ENCODE measurements around the gene ZNF780A.
A peak's percentile ranks its signal among the peaks of the same experiment; 100 is the strongest.
"Not testable (repeated sequence)": the region's sequence is repeated elsewhere in the genome, so short reads cannot be mapped to it uniquely, and the experiment has no call there.

Gene ZNF780A

GRCh38 chr19:40081411-40081810 is 9.3 kb downstream of the ZNF780A start:
- FAIRE-seq: no peak

GRCh38 chr19:40080289-40080688 is 10.5 kb downstream of the ZNF780A start:
- FAIRE-seq: no peak

- no peak for FAIRE-seq
Observed at GRCh38 chr19:40078377-40078776, 12.4 kb downstream of the ZNF780A start.

- FAIRE-seq: peak; percentile 60
Observed at GRCh38 chr19:40070058-40070457, 20.7 kb downstream of the ZNF780A start.

GRCh38 chr19:40059624-40060023 is 31.1 kb downstream of the ZNF780A start:
- no peak for FAIRE-seq

- FAIRE-seq: no peak
Observed at GRCh38 chr19:40057166-40057565, 33.6 kb downstream of the ZNF780A start.

GRCh38 chr19:40056505-40056904 is 34.2 kb downstream of the ZNF780A start:
- no peak for FAIRE-seq

- FAIRE-seq: peak; percentile 79
Observed at GRCh38 chr19:40055832-40056504, 34.8 kb downstream of the ZNF780A start, which contains the start of gene ZNF780B. TSS of gene ZNF780B (minus strand) at chr19:40056231. CDS start at chr19:40050332, 5,899 bp downstream.

GRCh38 chr19:40055049-40055448 is 35.7 kb downstream of the ZNF780A start:
- no peak for FAIRE-seq

- no peak for FAIRE-seq
Observed at GRCh38 chr19:40054632-40055031, 36.1 kb downstream of the ZNF780A start.

GRCh38 chr19:40053491-40053890 is 37.3 kb downstream of the ZNF780A start:
- no peak for FAIRE-seq

- not testable (repeated sequence) for FAIRE-seq
Observed at GRCh38 chr19:40041718-40042117, 49.0 kb downstream of the ZNF780A start.

GRCh38 chr19:40038047-40038446 is 52.7 kb downstream of the ZNF780A start:
- not testable (repeated sequence) for FAIRE-seq

GRCh38 chr19:40035996-40036395 is 54.7 kb downstream of the ZNF780A start:
- no peak for FAIRE-seq

- no peak for FAIRE-seq
Observed at GRCh38 chr19:40033989-40034560, 56.7 kb downstream of the ZNF780A start.

- no peak for FAIRE-seq
Observed at GRCh38 chr19:40026597-40026970, 64.2 kb downstream of the ZNF780A start.

GRCh38 chr19:40025938-40026596 is 64.7 kb downstream of the ZNF780A start:
- no peak for FAIRE-seq

GRCh38 chr19:40023969-40024368 is 66.8 kb downstream of the ZNF780A start:
- FAIRE-seq: no peak

Data from G401.6 (cell line).